GM12874 (cell line): ENCODE results near the gene BZW2.

ENCODE experiments used
- TF ChIP-seq, protein P1 (sequence below): IDR thresholded peaks from 2 replicates; pipeline ENCODE4 v1.5.1; 2011; ENCODE audit warnings: low read depth, mild to moderate bottlenecking, control low read depth, low read length, moderate library complexity; ENCODE audit not compliant: insufficient read depth

Gene BZW2

DNA sequence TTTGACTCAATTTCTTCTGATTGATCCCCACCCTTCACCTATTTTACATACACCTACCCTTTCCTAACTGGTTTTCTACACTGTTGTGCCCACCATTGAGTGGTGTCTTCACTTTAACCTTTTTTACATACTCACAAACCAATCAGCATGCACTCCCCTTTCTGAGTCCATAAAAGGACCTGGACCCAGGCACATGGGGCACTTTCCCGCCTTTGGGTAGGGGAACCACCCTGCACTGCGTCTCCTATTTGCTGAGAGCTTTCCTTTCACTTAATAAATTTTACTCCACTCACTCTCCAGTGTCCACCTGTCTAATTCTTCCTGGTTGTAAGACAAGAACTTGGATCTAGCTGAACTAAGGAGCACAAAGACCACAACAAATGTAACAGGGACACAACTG, 34.3 kb upstream of the BZW2 start:
- TF ChIP-seq, protein P1, sequence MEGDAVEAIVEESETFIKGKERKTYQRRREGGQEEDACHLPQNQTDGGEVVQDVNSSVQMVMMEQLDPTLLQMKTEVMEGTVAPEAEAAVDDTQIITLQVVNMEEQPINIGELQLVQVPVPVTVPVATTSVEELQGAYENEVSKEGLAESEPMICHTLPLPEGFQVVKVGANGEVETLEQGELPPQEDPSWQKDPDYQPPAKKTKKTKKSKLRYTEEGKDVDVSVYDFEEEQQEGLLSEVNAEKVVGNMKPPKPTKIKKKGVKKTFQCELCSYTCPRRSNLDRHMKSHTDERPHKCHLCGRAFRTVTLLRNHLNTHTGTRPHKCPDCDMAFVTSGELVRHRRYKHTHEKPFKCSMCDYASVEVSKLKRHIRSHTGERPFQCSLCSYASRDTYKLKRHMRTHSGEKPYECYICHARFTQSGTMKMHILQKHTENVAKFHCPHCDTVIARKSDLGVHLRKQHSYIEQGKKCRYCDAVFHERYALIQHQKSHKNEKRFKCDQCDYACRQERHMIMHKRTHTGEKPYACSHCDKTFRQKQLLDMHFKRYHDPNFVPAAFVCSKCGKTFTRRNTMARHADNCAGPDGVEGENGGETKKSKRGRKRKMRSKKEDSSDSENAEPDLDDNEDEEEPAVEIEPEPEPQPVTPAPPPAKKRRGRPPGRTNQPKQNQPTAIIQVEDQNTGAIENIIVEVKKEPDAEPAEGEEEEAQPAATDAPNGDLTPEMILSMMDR: no peak

DNA sequence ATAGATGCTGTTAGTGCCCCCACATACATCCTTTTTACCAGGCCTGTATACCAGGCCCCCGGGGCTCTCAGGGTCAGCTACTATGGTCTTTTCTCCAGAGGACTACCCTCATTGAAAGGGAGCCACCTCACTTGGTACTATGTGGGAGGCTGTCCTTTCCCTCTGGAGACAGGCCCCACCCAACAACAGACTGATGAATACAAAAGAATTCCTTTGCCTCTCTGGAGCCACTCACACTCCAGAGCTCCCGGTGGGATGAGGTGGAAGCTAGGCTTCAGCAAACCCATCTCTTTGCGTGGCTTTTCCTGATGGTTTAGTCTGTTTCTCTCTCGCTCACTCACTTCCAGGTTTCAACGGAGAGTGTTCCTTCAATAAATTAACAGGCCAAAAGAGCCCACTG, 30.8 kb upstream of the BZW2 start:
- TF ChIP-seq, protein P1: no peak

DNA sequence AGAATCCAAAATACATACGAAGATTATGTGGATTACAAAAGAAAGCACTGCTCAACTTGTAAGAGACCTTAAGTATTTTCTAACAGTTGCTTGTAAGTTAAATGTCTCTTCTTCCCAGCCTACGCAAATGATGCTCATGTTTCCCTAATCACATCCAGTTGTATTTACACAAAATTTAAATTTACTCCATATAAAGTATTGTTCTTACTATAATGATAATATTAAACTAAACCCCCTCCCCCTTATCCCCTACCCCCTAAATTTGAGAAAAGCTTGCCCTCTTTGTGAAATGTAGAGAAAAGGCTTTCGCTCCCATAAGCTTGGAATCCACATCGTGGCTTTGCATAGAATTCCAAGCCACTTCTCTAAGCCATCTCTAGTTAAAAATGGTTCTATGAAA, 29.9 kb upstream of the BZW2 start:
- TF ChIP-seq, protein P1: no peak

DNA sequence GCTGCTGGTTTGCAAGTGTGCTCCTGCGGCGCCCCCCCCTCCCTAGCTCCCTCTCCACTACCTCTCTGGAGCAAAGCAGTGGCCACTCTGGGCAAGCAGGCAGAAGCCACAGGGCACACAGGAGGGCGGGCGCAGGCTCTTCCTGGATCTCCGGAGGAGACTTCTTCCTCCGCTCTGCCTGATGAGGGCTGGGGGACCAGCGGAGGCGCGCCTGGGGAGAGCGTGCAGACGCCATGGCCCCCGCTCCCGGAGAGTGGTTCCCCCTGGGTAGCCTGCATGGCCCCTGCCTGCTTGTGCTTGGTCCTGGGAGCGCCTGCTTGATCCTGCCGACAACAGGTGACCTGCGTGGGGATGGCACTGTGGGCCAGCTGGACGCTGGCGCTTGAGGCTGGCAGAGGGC, 29.4 kb upstream of the BZW2 start:
- TF ChIP-seq, protein P1: no peak

DNA sequence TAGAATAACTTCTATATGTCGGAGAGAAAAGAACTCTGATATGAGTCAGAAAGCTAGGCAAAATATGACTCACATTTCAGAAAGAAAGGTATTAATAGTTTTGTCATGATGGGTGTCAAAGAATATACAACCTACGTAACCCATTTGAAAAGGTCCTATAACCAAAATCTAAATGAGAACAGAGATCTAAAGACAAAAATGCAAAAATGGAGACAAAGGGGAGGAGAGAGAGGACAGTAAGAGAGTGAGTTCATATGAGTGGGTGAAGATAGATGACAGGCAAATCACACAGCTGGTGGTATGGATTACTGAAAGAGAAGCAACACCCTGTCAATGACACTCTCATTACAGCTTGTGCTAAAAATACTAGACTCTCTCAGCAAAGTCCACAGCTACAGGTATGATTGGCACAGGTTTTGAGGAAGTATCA, 26.0 kb upstream of the BZW2 start:
- TF ChIP-seq, protein P1: no peak

DNA sequence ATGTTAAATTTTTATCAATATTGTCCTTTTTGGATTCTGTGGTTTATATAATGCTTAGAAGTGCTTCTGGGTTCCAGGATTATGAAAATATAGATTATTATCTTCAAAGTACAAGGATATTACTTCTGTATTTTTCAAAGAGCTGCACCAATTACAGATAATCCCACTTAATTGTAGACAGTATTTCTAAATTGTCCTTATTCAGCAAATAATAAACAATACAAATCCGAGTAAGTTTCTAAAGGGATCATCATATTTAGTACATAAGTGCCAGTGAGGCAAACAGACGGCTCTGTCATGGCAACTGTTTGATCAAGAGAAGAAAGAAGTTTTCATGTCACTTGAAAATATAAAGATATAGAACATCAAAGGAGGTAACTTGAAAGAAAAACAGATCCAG, 19.6 kb upstream of the BZW2 start:
- TF ChIP-seq, protein P1: no peak

DNA sequence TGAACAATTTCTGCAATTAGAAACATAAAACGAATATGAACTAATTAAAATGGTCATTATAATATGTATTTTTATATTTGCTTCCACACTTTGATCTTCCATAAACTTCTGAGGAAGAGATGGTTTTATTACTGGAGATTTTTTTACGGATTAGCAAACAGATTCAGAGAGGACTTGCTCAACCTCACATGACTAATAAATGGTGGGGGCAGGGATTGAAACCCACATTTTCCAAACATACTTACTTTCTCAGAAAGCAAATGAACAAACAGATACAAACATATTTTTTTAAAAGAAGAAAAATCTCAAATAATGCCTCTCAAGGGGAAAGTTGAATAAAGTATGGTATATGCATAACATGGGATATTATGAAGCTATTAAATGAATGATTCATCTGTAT, 18.7 kb upstream of the BZW2 start:
- TF ChIP-seq, protein P1: no peak

DNA sequence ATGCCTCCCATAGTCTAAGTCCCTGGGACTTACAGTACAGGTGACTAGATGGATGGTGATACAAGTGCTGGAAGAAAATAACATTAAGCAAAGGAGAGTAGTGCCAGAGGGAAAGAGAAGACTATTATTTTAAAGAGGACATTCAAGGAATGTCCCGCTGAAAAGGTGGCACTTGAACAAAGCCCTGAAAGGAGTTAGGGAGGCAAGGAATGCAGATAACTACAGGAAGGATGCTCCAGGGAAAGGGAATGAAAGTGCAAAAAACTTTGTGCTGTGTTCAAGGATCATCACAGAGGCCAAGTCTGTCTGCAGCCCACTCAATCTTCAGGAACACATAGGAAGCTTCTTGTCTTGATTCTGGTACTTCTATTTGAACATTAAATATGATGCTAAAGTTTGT, 15.3 kb upstream of the BZW2 start:
- TF ChIP-seq, protein P1: no peak
